DMS 273 treated with DMSO at 0.1 percent for 48 hours (cell line): ENCODE data around the gene SNURF.
A peak's percentile ranks its signal among the peaks of the same experiment; 100 is the strongest.
"Not testable (repeated sequence)": the region's sequence is repeated elsewhere in the genome, so short reads cannot be mapped to it uniquely, and the experiment has no call there.

Experiments used
- DNase-seq: peaks from one replicate; lab custom pipeline; 2025; lab: John Stamatoyannopoulos, UW

The SNURF gene

GRCh38 chr15:24954783-24955530 is at the start of gene SNURF, which contains the start of gene SNRPN:
Gene SNURF (plus strand): TSS chr15:24954987. CDS start chr15:24955049, 62 bp downstream.
Gene SNRPN (plus strand): TSS chr15:24954987. CDS start chr15:24974454, 19,467 bp downstream.
- peak; percentile 6 for DNase-seq

- DNase-seq: no peak
These were observed 38.3 kb upstream of the SNURF start for GRCh38 chr15:24916305-24917009.

- no peak for DNase-seq
These were observed 37.4 kb upstream of the SNURF start for GRCh38 chr15:24917431-24917830.

- DNase-seq: no peak
These were observed 35.3 kb upstream of the SNURF start for GRCh38 chr15:24919446-24919845.

- DNase-seq: not testable (repeated sequence)
These were observed 32.0 kb upstream of the SNURF start for GRCh38 chr15:24922781-24923180.

GRCh38 chr15:24924153-24924552 is 30.6 kb upstream of the SNURF start:
- DNase-seq: no peak

- no peak for DNase-seq
These were observed 30.2 kb upstream of the SNURF start for GRCh38 chr15:24924621-24925020.

GRCh38 chr15:24931874-24932732 is 22.7 kb upstream of the SNURF start:
- DNase-seq: not testable (repeated sequence)

GRCh38 chr15:24933716-24934115 is 21.1 kb upstream of the SNURF start:
- no peak for DNase-seq

- DNase-seq: not testable (repeated sequence)
These were observed 16.6 kb upstream of the SNURF start for GRCh38 chr15:24938224-24938623.

- DNase-seq: no peak
These were observed 14.6 kb upstream of the SNURF start for GRCh38 chr15:24940236-24940635.

GRCh38 chr15:24943361-24943760 is 11.4 kb upstream of the SNURF start:
- DNase-seq: no peak

- no peak for DNase-seq
These were observed 9.8 kb upstream of the SNURF start for GRCh38 chr15:24944954-24945353.

GRCh38 chr15:24945711-24946110 is 9.1 kb upstream of the SNURF start:
- DNase-seq: peak; percentile 5

- no peak for DNase-seq
These were observed 6.3 kb upstream of the SNURF start for GRCh38 chr15:24948495-24948894.

- DNase-seq: no peak
These were observed 739 bp downstream of the SNURF start for GRCh38 chr15:24955531-24955921.

GRCh38 chr15:24956111-24956838 is 1.5 kb downstream of the SNURF start:
- peak; percentile 79 for DNase-seq

- no peak for DNase-seq
These were observed 2.9 kb downstream of the SNURF start for GRCh38 chr15:24957691-24958090.

GRCh38 chr15:24961967-24962366 is 7.2 kb downstream of the SNURF start:
- DNase-seq: no peak

- no peak for DNase-seq
These were observed 8.1 kb downstream of the SNURF start for GRCh38 chr15:24962880-24963279.

GRCh38 chr15:24966364-24967103 is 11.7 kb downstream of the SNURF start:
- DNase-seq: no peak
